ENCODE data around the gene CDC27.

DNA sequence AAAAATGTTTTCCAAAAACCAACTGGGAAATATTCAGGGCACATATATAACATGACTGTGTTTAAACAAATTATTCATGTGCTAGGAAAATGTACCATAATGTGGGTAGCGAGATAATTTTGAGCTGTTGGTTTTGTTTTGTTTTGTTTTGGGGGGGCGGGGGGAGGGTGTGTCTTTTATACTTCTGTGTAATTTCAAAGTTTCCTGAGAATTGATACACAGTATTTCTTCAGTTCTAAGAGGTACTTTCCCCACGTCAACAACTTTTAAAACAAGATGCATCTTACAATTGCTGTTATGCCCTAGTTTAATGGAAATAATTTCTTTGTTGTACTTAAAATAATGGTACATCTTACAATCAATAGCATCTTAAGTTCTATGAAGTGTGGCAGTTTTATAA is 110.3 kb downstream of the CDC27 start:
- no peak for TF ChIP-seq POLR2AphosphoS5 (IDR thresholded peaks at IDR 0.05; ENCODE audit: low read depth)
- TF ChIP-seq, protein P1, sequence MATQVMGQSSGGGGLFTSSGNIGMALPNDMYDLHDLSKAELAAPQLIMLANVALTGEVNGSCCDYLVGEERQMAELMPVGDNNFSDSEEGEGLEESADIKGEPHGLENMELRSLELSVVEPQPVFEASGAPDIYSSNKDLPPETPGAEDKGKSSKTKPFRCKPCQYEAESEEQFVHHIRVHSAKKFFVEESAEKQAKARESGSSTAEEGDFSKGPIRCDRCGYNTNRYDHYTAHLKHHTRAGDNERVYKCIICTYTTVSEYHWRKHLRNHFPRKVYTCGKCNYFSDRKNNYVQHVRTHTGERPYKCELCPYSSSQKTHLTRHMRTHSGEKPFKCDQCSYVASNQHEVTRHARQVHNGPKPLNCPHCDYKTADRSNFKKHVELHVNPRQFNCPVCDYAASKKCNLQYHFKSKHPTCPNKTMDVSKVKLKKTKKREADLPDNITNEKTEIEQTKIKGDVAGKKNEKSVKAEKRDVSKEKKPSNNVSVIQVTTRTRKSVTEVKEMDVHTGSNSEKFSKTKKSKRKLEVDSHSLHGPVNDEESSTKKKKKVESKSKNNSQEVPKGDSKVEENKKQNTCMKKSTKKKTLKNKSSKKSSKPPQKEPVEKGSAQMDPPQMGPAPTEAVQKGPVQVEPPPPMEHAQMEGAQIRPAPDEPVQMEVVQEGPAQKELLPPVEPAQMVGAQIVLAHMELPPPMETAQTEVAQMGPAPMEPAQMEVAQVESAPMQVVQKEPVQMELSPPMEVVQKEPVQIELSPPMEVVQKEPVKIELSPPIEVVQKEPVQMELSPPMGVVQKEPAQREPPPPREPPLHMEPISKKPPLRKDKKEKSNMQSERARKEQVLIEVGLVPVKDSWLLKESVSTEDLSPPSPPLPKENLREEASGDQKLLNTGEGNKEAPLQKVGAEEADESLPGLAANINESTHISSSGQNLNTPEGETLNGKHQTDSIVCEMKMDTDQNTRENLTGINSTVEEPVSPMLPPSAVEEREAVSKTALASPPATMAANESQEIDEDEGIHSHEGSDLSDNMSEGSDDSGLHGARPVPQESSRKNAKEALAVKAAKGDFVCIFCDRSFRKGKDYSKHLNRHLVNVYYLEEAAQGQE (IDR thresholded peaks at IDR 0.05; ENCODE audit: insufficient replicate concordance, low read depth) = no peak
- TF ChIP-seq, protein P2, sequence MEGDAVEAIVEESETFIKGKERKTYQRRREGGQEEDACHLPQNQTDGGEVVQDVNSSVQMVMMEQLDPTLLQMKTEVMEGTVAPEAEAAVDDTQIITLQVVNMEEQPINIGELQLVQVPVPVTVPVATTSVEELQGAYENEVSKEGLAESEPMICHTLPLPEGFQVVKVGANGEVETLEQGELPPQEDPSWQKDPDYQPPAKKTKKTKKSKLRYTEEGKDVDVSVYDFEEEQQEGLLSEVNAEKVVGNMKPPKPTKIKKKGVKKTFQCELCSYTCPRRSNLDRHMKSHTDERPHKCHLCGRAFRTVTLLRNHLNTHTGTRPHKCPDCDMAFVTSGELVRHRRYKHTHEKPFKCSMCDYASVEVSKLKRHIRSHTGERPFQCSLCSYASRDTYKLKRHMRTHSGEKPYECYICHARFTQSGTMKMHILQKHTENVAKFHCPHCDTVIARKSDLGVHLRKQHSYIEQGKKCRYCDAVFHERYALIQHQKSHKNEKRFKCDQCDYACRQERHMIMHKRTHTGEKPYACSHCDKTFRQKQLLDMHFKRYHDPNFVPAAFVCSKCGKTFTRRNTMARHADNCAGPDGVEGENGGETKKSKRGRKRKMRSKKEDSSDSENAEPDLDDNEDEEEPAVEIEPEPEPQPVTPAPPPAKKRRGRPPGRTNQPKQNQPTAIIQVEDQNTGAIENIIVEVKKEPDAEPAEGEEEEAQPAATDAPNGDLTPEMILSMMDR (IDR thresholded peaks at IDR 0.05; ENCODE audit: insufficient read depth, low read length) = no peak
- TF ChIP-seq GABPA (IDR thresholded peaks at IDR 0.05; ENCODE audit: low read depth) = no peak
- no peak for TF ChIP-seq SPI1 (IDR thresholded peaks at IDR 0.05; ENCODE audit: borderline replicate concordance, low read depth)
